SK-N-SH (cell line): ENCODE results near the gene TLL2.

Experiments used
- CTCF ChIP-seq: fragments of 200-600 bp; sonication (generic); IDR thresholded peaks from 2 replicates; pipeline ENCODE4 v1.6.1; 2017; ENCODE audit warnings: antibody characterized with exemption, mild to moderate bottlenecking, moderate library complexity
- EP300 ChIP-seq, 2 experiments: IDR thresholded peaks; 2 replicates each; pipeline versions ENCODE4 v1.4.0 to v1.6.1; 2012; ENCODE audit warnings: borderline replicate concordance in 1 of 2, low read depth in 1 of 2, low read length in 1 of 2
- GABPA ChIP-seq: IDR thresholded peaks from 2 replicates; pipeline ENCODE4 v1.4.0; 2012; ENCODE audit warnings: low read depth, mild to moderate bottlenecking
- JUND ChIP-seq: IDR thresholded peaks from 2 replicates; pipeline ENCODE4 v1.4.0; 2012
- MXI1 ChIP-seq: IDR thresholded peaks from 2 replicates; pipeline ENCODE4 v1.6.1; 2012; ENCODE audit warnings: mild to moderate bottlenecking, low read depth, low read length, improper control_type of control experiment
- NFIC ChIP-seq: IDR thresholded peaks from 2 replicates; pipeline ENCODE4 v1.4.0; 2012; ENCODE audit warnings: borderline replicate concordance
- RAD21 ChIP-seq: IDR thresholded peaks from 2 replicates; pipeline ENCODE4 v1.6.1; 2012; ENCODE audit warnings: mild to moderate bottlenecking, low read length
- RCOR1 ChIP-seq: fragments of 150-350 bp; IDR thresholded peaks from 2 replicates; pipeline ENCODE4 v1.6.1; 2017; ENCODE audit warnings: antibody characterized with exemption, low read length
- REST ChIP-seq: IDR thresholded peaks from 2 replicates; pipeline ENCODE4 v1.6.1; 2012; ENCODE audit warnings: mild to moderate bottlenecking, low read depth, low read length, moderate library complexity
- TAF1 ChIP-seq: IDR thresholded peaks from 2 replicates; pipeline ENCODE4 v1.6.1; 2012; ENCODE audit warnings: low read depth, mild to moderate bottlenecking, low read length, moderate library complexity, borderline replicate concordance
- USF1 ChIP-seq: IDR thresholded peaks from 2 replicates; pipeline ENCODE4 v1.4.0; 2012; ENCODE audit warnings: low read depth, borderline replicate concordance
- ZBTB33 ChIP-seq: IDR thresholded peaks from 2 replicates; pipeline ENCODE4 v1.4.0; 2012; ENCODE audit warnings: low read depth, borderline replicate concordance

- TF ChIP-seq CTCF (no peak), MXI1 (no peak), RCOR1 (no peak), ZBTB33 (no peak), JUND (no peak), RAD21 (no peak), EP300 (IDR thresholded peaks at IDR 0.05; ENCODE audit: borderline replicate concordance in 1 of 2, low read depth in 1 of 2, low read length in 1 of 2) (peak in 1 of 2 experiments; percentile 50; a peak in 2 of 4 replicates), TAF1 (no peak), NFIC (no peak), GABPA (no peak), REST (no peak), USF1 (no peak)
These were observed 91.7 kb downstream of the TLL2 start for GRCh38 chr10:96421995-96422394.
